Left lung (tissue), 10 donors: ENCODE data around the gene F7. TPM values are rescaled to one million over a fixed set of nuclear protein-coding genes. Genes with fewer than 3 reads are reported as not detected.
A peak's percentile ranks its signal among the peaks of the same experiment; 100 is the strongest.

Experiments used
- ATAC-seq: fragments of 200-7000 bp; cut with Tn5 transposase; one replicate; pipeline ENCODE4 v1.9.1; 2020; ENCODE audit warnings: moderate library complexity
- DNase-seq, 4 donors: peaks; one replicate each; pipeline ENCODE4 v3.0.0-alpha.2; 2013 to 2020
- H3K27ac ChIP-seq, 2 donors: fragments of 200-600 bp; sonication (generic) in 1 of 2; one replicate each; pipeline versions ENCODE4 v1.5.0 to v1.8.0; 2020 to 2021
- H3K27me3 ChIP-seq, 2 donors: fragments of 200-600 bp; sonication (generic) in 1 of 2; one replicate each; pipeline versions ENCODE4 v1.5.0 to v1.8.0; 2020 to 2021
- H3K36me3 ChIP-seq, 2 donors: fragments of 200-600 bp; sonication (generic) in 1 of 2; one replicate each; pipeline versions ENCODE4 v1.5.0 to v1.8.0; 2020 to 2021
- H3K4me1 ChIP-seq, 2 donors: fragments of 200-600 bp; one replicate each; pipeline ENCODE4 v1.8.0; 2021
- H3K4me3 ChIP-seq, 2 donors: fragments of 200-600 bp; sonication (generic) in 1 of 2; one replicate each; pipeline versions ENCODE4 v1.5.0 to v1.8.0; 2020 to 2021; ENCODE audit warnings: mild to moderate bottlenecking in 1 of 2
- H3K9me3 ChIP-seq, 2 donors: fragments of 200-600 bp; sonication (generic) in 1 of 2; one replicate each; pipeline versions ENCODE4 v1.5.0 to v1.8.0; 2020 to 2021
- intact Hi-C, 2 donors: fragments of 100-400 bp; cut with DNase I; formaldehyde crosslinking; loops; one replicate each; pipeline versions ENCODE4 v1.11.2 to v1.14.2; 2022
- polyA plus RNA-seq, 6 donors: library from polyadenylated mRNA; unstranded; fragments of 120-200 nt; gene quantifications; one replicate each; pipeline ENCODE4 v1.2.1, GENCODE V29; 2013; ENCODE audit not compliant: insufficient read length in 6 of 6
- total RNA-seq, 2 donors: library from RNA; stranded (reverse); fragmentation: NEBNext Ultra II Directional; extraction: Animal tissue kit (Norgen Biotek cat#: 25700); gene quantifications; one replicate each; pipeline ENCODE4 v1.2.1, GENCODE V29; 2021
- TF ChIP-seq, protein P1 (sequence below), 2 donors: fragments of 200-600 bp; sonication (generic) in 1 of 2; IDR thresholded peaks; one replicate each; pipeline versions ENCODE4 v1.5.0 to v1.8.0; 2021; ENCODE audit warnings: antibody characterized with exemption in 2 of 2
- donor health status: DM: no; HTN: yes; CAD: no.
- donor health status: DM: no; HTN: no; CAD: no.

The F7 gene
- total and polyA plus RNA-seq, 8 donors, result 0.46 to 1.0 (median 0.89) TPM; not detected in 2

DNA sequence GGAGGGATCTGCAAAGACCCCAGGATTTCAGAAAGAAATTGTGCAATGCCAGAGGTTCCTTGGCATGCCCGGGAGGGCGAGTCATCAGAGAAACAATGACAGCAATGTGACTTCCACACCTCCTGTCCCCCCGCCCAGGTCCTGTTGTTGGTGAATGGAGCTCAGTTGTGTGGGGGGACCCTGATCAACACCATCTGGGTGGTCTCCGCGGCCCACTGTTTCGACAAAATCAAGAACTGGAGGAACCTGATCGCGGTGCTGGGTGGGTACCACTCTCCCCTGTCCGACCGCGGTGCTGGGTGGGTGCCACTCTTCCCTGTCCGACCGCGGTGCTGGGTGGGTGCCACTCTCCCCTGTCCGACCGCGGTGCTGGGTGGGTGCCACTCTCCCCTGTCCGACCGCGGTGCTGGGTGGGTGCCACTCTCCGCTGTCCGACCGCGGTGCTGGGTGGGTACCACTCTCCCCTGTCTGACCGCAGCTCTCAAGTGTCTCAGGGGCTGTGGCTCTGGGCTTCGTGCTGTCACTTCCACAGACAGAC, 11.8 kb downstream of the F7 start:
- DNase-seq (peak in 2 of 4 donors; percentile 23 to 56), ATAC-seq (no peak)
- Histone ChIP-seq H3K27ac (no peak overlapping the region), H3K4me1 (no peaks in the 10 kb centered on the region), H3K9me3 (no peaks in the 10 kb centered on the region), H3K36me3 (no peaks in the 10 kb centered on the region), H3K27me3 (peaks cover 0 to 10% of the 10 kb centered on the region in 2 donors), H3K4me3 (no peak overlapping the region)
- intact Hi-C loops, result no loop called here
- TF ChIP-seq, protein P1, sequence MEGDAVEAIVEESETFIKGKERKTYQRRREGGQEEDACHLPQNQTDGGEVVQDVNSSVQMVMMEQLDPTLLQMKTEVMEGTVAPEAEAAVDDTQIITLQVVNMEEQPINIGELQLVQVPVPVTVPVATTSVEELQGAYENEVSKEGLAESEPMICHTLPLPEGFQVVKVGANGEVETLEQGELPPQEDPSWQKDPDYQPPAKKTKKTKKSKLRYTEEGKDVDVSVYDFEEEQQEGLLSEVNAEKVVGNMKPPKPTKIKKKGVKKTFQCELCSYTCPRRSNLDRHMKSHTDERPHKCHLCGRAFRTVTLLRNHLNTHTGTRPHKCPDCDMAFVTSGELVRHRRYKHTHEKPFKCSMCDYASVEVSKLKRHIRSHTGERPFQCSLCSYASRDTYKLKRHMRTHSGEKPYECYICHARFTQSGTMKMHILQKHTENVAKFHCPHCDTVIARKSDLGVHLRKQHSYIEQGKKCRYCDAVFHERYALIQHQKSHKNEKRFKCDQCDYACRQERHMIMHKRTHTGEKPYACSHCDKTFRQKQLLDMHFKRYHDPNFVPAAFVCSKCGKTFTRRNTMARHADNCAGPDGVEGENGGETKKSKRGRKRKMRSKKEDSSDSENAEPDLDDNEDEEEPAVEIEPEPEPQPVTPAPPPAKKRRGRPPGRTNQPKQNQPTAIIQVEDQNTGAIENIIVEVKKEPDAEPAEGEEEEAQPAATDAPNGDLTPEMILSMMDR (IDR thresholded peaks at IDR 0.05), result no peak

GRCh38 chr13:113117911-113118260, 12.3 kb downstream of the F7 start:
- Histone ChIP-seq H3K27me3 (peaks cover 0 to 10% of the 10 kb centered on the region in 2 donors), H3K4me1 (no peaks in the 10 kb centered on the region), H3K9me3 (no peaks in the 10 kb centered on the region), H3K4me3 (no peak overlapping the region), H3K36me3 (no peaks in the 10 kb centered on the region), H3K27ac (no peak overlapping the region)
- DNase-seq (no peak), ATAC-seq (no peak)
- TF ChIP-seq, protein P1 (IDR thresholded peaks at IDR 0.05), result no peak
- intact Hi-C loops, result no loop called here

GRCh38 chr13:113118261-113119021, 12.8 kb downstream of the F7 start:
- H3K27me3 ChIP-seq, result peaks cover 0 to 5% of the 10 kb centered on the region in 2 donors
- TF ChIP-seq, protein P1 (IDR thresholded peaks at IDR 0.05), result no peak
- H3K27ac ChIP-seq, result no peak overlapping the region
- DNase-seq (peak in 2 of 4 donors; percentile 29 to 73), ATAC-seq (no peak)
- no peaks in the 10 kb centered on the region for H3K9me3 ChIP-seq
- H3K4me3 ChIP-seq, result no peak overlapping the region
- intact Hi-C loops, result no loop called here
- H3K36me3 ChIP-seq, result no peaks in the 10 kb centered on the region
- H3K4me1 ChIP-seq, result no peaks in the 10 kb centered on the region

- intact Hi-C loops, result no loop called here
- TF ChIP-seq, protein P1 (IDR thresholded peaks at IDR 0.05), result no peak
- H3K36me3 ChIP-seq, result no peaks in the 10 kb centered on the region
- no peak overlapping the region for H3K4me3 ChIP-seq
- ATAC-seq (no peak), DNase-seq (peak in 1 of 4 donors; percentile 26)
- H3K27ac ChIP-seq, result no peak overlapping the region
- H3K27me3 ChIP-seq, result peaks cover 0 to 4% of the 10 kb centered on the region in 2 donors
- no peaks in the 10 kb centered on the region for H3K4me1 ChIP-seq
- no peaks in the 10 kb centered on the region for H3K9me3 ChIP-seq
Observed at GRCh38 chr13:113119166-113119821, 13.7 kb downstream of the F7 start.

DNA sequence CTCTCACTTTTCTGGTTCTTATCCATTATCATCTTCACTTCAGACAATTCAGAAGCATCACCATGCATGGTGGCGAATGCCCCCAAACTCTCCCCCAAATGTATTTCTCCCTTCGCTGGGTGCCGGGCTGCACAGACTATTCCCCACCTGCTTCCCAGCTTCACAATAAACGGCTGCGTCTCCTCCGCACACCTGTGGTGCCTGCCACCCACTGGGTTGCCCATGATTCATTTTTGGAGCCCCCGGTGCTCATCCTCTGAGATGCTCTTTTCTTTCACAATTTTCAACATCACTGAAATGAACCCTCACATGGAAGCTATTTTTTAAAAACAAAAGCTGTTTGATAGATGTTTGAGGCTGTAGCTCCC, 14.2 kb downstream of the F7 start:
- ATAC-seq (no peak), DNase-seq (peak in 1 of 4 donors; percentile 33)
- intact Hi-C loops, result no loop called here
- TF ChIP-seq, protein P1 (IDR thresholded peaks at IDR 0.05), result no peak
- Histone ChIP-seq H3K4me1 (no peaks in the 10 kb centered on the region), H3K27me3 (no peaks in the 10 kb centered on the region), H3K27ac (no peak overlapping the region), H3K4me3 (no peak overlapping the region), H3K36me3 (no peaks in the 10 kb centered on the region), H3K9me3 (no peaks in the 10 kb centered on the region)
